Panc1 (cell line): Measurements from ENCODE around the gene ZNF470. TPM values are rescaled to one million over a fixed set of nuclear protein-coding genes. Genes with fewer than 3 reads are reported as not detected.

ENCODE experiments used
- ATAC-seq: fragments of 200-7000 bp; cut with Tn5 transposase; 2 replicates; pipeline ENCODE4 v1.9.1; 2020; ENCODE audit warnings: mild to moderate bottlenecking, moderate library complexity
- BruUV-seq: library from RNA; stranded (reverse); fragments of 400-500 nt; replicated peaks from 2 replicates; lab custom pipeline; 2021; lab: Mats Ljungman, UMichigan
- CTCF ChIA-PET: fragments of 300-600 bp; sonication (Branson Sonifier 250); formaldehyde crosslinking; loops from one replicate; lab custom pipeline; 2022; ENCODE audit warnings: antibody characterized with exemption; lab: Charles Lee
- POLR2A ChIA-PET: fragments of 300-600 bp; sonication (Branson Sonifier 250); formaldehyde crosslinking; loops from one replicate; lab custom pipeline; 2022; ENCODE audit warnings: antibody characterized with exemption; lab: Charles Lee
- DNase-seq: peaks from one replicate; pipeline ENCODE4 v3.0.0-alpha.2; 2010; ENCODE audit warnings: low read depth, low spot score
- H3K27ac ChIP-seq: 2 replicates; pipeline ENCODE4 v1.5.1; 2011; ENCODE audit warnings: mild to moderate bottlenecking, low read length, inconsistent platforms
- H3K27me3 ChIP-seq: fragments of 200-500 bp; sonication (Bioruptor generic); 2 replicates; pipeline ENCODE4 v1.6.0; 2014; ENCODE audit warnings: low read length, inconsistent platforms; ENCODE audit not compliant: control insufficient read depth, insufficient read depth
- H3K36me3 ChIP-seq: fragments of 200-500 bp; sonication (Bioruptor generic); 2 replicates; pipeline ENCODE4 v1.5.1; 2014; ENCODE audit warnings: inconsistent platforms, mild to moderate bottlenecking, low read length, moderate library complexity; ENCODE audit not compliant: control insufficient read depth, insufficient read depth
- H3K4me1 ChIP-seq: 2 replicates; pipeline ENCODE4 v1.5.1; 2011; ENCODE audit warnings: inconsistent platforms, mild to moderate bottlenecking, low read length, moderate library complexity; ENCODE audit not compliant: control insufficient read depth, insufficient read depth
- H3K4me3 ChIP-seq, 2 experiments: 2 replicates each; pipeline ENCODE4 v1.5.1; 2011 to 2012; ENCODE audit warnings: low read depth in 2 of 2, low read length in 2 of 2, mild to moderate bottlenecking in 2 of 2, inconsistent platforms in 1 of 2, moderate library complexity in 1 of 2
- H3K9me3 ChIP-seq: fragments of 200-500 bp; sonication (Bioruptor generic); 2 replicates; pipeline ENCODE4 v1.5.1; 2014; ENCODE audit warnings: low read depth, mild to moderate bottlenecking, inconsistent platforms, low read length, moderate library complexity; ENCODE audit not compliant: control insufficient read depth, insufficient read depth
- POLR2AphosphoS5 ChIP-seq: IDR thresholded peaks from 2 replicates; pipeline ENCODE4 v1.6.1; 2012; ENCODE audit warnings: mild to moderate bottlenecking, low read depth, low read length, moderate library complexity
- SIN3A ChIP-seq: IDR thresholded peaks from 2 replicates; pipeline ENCODE4 v1.6.1; 2012; ENCODE audit warnings: low read depth, mild to moderate bottlenecking, low read length, moderate library complexity, borderline replicate concordance; ENCODE audit not compliant: insufficient read depth
- TCF7L2 ChIP-seq: IDR thresholded peaks from 2 replicates; pipeline ENCODE4 v1.6.1; 2011; ENCODE audit warnings: mild to moderate bottlenecking, low read depth, low read length, inconsistent platforms
- in situ Hi-C: cut with HindIII; loops from 2 replicates; pipeline ENCODE4 v1.10.0; 2016; ENCODE audit warnings: low sequenced_read_pairs, low pct_unique_long_range_greater_than_20kb
- intact Hi-C: fragments of 100-400 bp; cut with micrococcal nuclease; formaldehyde crosslinking; loops from one replicate; pipeline ENCODE4 v1.10.0; 2022; ENCODE audit not compliant: unreplicated experiment
- total RNA-seq: library from RNA; stranded (reverse); gene quantifications from one replicate; pipeline ENCODE4 v1.2.1, GENCODE V29; 2021; ENCODE audit not compliant: unreplicated experiment
- TF ChIP-seq, protein P1 (sequence below), 2 experiments: IDR thresholded peaks; 2 replicates each; pipeline ENCODE4 v1.6.1; 2011 to 2012; ENCODE audit warnings: low read depth in 2 of 2, control low read depth in 1 of 2, low read length in 1 of 2, mild to moderate bottlenecking in 1 of 2, moderate library complexity in 1 of 2; ENCODE audit not compliant: insufficient read depth in 1 of 2
- TF ChIP-seq, protein P2 (sequence below): fragments of 450-650 bp; IDR thresholded peaks from 2 replicates; pipeline ENCODE4 v1.5.1; 2017; ENCODE audit warnings: mild to moderate bottlenecking

The ZNF470 gene
- total RNA-seq, 1 experiment from 2014 or later, result not detected

DNA sequence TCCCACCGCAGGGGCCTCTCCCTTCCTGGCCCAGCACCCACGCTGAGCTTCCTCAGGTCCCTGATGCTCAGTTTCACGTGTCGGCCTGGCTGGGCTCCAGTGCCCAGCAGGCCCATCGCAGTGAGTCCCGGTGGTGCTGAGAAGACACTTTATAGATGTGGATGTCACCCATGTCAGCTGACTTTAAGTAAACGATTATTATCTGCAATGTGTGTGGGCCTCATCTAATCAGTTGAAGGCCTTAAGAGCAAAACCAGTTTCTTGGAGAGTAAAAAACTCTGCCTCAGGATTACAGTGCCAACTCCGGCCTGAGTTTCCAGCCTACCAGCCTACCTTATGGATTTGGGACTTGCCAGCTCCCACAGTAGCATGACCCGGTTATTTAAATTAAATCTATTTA, 58.4 kb downstream of the ZNF470 start:
- TF ChIP-seq, protein P1, sequence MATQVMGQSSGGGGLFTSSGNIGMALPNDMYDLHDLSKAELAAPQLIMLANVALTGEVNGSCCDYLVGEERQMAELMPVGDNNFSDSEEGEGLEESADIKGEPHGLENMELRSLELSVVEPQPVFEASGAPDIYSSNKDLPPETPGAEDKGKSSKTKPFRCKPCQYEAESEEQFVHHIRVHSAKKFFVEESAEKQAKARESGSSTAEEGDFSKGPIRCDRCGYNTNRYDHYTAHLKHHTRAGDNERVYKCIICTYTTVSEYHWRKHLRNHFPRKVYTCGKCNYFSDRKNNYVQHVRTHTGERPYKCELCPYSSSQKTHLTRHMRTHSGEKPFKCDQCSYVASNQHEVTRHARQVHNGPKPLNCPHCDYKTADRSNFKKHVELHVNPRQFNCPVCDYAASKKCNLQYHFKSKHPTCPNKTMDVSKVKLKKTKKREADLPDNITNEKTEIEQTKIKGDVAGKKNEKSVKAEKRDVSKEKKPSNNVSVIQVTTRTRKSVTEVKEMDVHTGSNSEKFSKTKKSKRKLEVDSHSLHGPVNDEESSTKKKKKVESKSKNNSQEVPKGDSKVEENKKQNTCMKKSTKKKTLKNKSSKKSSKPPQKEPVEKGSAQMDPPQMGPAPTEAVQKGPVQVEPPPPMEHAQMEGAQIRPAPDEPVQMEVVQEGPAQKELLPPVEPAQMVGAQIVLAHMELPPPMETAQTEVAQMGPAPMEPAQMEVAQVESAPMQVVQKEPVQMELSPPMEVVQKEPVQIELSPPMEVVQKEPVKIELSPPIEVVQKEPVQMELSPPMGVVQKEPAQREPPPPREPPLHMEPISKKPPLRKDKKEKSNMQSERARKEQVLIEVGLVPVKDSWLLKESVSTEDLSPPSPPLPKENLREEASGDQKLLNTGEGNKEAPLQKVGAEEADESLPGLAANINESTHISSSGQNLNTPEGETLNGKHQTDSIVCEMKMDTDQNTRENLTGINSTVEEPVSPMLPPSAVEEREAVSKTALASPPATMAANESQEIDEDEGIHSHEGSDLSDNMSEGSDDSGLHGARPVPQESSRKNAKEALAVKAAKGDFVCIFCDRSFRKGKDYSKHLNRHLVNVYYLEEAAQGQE (IDR thresholded peaks at IDR 0.05; ENCODE audit: insufficient read depth in 1 of 2, low read depth in 2 of 2, low read length in 1 of 2), result no peak
- TF ChIP-seq TCF7L2, result no peak
- no peak for TF ChIP-seq POLR2AphosphoS5
- no peak for TF ChIP-seq SIN3A
- TF ChIP-seq, protein P2, sequence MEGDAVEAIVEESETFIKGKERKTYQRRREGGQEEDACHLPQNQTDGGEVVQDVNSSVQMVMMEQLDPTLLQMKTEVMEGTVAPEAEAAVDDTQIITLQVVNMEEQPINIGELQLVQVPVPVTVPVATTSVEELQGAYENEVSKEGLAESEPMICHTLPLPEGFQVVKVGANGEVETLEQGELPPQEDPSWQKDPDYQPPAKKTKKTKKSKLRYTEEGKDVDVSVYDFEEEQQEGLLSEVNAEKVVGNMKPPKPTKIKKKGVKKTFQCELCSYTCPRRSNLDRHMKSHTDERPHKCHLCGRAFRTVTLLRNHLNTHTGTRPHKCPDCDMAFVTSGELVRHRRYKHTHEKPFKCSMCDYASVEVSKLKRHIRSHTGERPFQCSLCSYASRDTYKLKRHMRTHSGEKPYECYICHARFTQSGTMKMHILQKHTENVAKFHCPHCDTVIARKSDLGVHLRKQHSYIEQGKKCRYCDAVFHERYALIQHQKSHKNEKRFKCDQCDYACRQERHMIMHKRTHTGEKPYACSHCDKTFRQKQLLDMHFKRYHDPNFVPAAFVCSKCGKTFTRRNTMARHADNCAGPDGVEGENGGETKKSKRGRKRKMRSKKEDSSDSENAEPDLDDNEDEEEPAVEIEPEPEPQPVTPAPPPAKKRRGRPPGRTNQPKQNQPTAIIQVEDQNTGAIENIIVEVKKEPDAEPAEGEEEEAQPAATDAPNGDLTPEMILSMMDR, result no peak
- POLR2A ChIA-PET, result no interaction called here
- no TSS peak for BruUV-seq
- CTCF ChIA-PET, result no interaction called here
- intact Hi-C loops, result no loop called here
- in situ Hi-C loops, result no loop called here
- Histone ChIP-seq H3K27me3 (no peaks in the 10 kb centered on the region), H3K36me3 (no peaks in the 10 kb centered on the region), H3K9me3 (peaks cover 5% of the 10 kb centered on the region; the same call in 1 of the 2 replicates), H3K4me1 (no peaks in the 10 kb centered on the region), H3K27ac (no peak overlapping the region), H3K4me3 (no peak overlapping the region)
- DNase-seq, result no peak
- ATAC-seq, result no peak

DNA sequence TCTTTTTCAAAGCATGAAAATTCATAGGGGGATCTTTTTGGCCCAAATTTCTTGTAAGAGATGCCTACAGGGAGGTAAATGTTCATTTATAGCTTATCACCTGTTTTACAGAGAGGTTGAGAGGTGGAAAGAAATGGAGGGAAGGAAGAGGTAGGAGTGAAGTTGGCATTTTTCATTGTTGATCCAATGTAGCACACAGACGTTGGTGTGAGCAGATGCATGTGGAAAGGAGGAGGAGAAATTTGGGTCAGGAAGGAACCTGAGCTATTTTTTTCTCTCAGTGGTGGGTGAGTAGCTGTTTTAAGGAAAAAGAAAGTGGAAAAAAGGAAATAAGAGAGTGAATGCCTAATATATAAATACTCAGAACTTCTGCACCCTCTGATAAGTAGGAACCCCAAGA, 65.8 kb downstream of the ZNF470 start:
- intact Hi-C loops, result no loop called here
- ChIA-PET POLR2A (no interaction called here), CTCF (no interaction called here)
- no TSS peak for BruUV-seq
- Histone ChIP-seq H3K27me3 (no peaks in the 10 kb centered on the region), H3K9me3 (peaks cover 11% of the 10 kb centered on the region; the same call in 1 of the 2 replicates), H3K36me3 (no peaks in the 10 kb centered on the region), H3K4me3 (no peak overlapping the region), H3K4me1 (no peaks in the 10 kb centered on the region), H3K27ac (no peak overlapping the region)
- TF ChIP-seq SIN3A, result no peak
- TF ChIP-seq POLR2AphosphoS5, result no peak
- TF ChIP-seq, protein P1 (IDR thresholded peaks at IDR 0.05; ENCODE audit: insufficient read depth in 1 of 2, low read depth in 2 of 2, low read length in 1 of 2), result no peak
- TF ChIP-seq, protein P2, result no peak
- TF ChIP-seq TCF7L2, result no peak
- in situ Hi-C loops, result no loop called here
- DNase-seq, result no peak
- no peak for ATAC-seq
